ENCODE measurements around the gene ACADS.
A peak's percentile ranks its signal among the peaks of the same experiment; 100 is the strongest.
"Not testable (repeated sequence)": the region's sequence is repeated elsewhere in the genome, so short reads cannot be mapped to it uniquely, and the experiment has no call there.

The ACADS gene

DNA sequence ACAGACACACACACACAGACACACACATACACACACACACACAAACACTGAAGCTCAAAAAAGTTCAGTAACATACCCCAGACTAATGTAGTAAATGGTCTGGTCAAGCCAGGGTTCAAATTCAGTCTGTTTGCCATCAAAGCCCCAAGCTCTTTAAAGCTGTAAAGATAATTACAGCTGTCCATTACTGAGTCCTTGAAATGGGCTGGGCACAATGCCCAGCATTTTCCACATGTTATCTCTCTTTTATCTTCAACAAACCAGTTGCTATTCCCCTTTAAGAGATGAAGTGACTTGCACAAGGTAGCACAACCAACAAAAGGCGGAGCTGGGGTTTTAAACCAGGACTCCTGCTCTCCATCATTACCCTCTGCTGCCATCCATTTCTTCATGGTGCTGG, 23.0 kb upstream of the ACADS start:
- DNase-seq: no peak

DNA sequence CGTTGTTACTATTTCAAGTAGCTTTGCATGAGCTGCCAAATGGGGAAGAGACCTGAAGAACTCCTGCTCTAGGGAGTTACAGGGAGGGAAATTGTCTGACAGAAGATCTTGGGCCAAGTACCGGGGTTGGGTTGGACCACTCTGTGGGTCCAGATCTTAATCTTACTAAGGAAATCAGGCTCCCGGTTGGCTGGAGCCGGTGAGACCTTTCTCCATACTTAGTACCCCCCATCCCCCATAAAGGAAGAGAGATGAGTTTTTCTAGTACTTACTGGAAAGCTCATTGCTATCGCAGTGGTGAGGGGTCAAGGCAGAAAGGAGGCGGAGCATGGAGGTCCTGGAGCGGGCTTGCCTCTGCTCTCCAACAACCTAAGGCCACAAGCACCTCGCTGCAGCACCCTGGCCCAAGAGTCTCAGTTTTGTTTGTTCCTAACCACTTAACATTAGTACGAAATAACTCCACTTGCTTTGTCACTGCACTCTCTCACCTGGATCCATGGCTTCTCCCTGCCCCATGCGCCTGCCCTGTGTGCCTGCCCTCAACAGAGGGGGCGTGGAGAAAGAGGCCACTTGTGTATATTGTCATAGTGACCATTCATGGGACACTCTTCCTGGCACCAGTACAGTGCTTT, 22.2 kb upstream of the ACADS start:
- DNase-seq: no peak

DNA sequence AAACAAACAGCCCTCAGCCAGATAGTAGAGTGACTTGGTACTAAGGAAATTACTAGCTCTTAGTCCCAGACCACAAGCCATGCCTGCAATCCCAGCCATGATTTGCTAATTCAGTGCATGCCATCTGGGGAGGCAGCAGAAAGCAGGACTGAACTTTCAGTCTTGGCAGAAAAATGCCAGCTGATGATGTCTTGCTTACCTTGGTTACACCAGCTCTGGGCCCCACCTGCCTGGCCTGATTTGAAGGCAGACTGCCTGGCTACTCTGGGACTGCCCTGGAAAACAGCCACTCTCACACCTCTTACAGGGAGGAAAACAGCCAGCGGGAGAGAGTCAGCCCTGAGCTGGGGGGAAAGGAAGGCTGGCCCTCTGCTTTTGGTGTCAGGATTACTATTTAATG, 20.0 kb upstream of the ACADS start:
- no peak for DNase-seq

DNA sequence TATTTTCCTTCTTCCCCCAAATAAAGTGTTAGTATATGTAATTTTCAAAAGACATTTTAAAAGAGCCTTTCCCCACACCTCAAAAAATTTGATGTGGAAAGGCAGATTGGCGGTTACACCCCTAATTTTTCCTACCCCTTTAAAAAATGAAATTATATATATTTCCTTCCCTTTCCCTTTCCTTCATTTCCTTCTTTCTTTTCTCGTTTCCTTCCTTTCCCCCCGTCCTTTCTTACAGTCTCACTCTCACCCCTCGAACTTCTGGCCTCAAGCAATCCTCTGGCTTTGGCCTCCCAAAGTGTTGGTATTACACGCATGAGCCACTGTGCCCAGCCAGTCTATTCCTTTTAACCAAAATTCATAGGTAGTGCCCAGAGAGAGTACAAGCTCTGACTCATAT, 19.6 kb upstream of the ACADS start:
- no peak for DNase-seq

DNA sequence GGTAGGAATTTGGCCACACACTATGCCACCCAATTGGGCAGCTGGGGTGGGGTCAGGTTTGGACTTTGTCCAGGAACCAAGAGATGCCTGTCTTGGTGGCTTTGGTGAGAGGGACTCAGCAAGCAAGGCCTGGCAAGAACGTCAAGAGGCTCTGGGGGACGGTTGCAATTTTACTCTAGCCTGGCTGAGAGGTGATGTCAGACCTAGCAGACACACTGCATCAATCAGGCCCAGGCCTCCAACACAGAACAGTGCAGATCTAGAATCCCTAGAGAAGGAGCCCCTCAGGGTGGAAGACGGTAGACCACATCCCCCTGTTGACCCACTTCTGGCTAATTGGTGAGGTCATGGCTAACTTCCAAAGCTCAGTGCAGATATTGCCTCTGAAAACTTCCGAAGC, 17.0 kb upstream of the ACADS start:
- no peak for DNase-seq

DNA sequence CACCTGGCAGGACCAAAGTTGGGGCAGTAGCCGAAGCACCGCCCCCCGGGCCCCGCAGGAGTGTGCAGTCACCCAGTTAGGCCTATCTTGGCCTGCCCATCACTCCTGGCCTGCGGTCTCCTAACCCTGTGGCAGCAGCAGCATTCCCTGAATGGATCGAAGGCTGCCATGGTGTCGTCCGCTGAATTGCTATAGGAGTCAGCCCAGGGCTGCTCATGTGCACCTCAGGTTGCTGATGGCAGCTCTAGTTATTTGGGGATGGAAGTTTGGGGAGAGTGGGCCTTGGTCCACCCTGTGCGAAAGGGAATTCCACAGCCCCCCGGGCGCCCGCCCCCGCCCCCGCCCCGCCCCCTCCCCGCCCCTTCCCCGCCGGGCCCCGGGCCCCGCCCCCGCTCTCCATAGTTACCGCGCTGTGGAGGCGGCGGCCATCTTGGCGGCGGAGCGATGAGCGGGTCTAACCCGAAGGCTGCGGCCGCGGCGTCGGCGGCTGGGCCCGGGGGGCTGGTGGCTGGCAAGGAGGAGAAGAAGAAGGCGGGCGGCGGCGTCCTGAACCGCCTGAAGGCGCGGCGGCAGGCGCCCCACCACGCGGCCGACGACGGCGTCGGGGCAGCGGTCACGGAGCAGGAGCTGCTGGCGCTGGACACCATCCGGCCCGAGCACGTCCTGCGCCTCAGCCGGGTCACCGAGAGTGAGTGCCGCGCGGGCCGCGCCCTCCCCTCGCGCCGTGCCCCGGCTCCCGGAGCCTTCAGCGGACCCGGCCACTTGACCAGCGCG, 15.4 kb upstream of the ACADS start, which contains the start of gene UNC119B:
Gene UNC119B (plus strand): TSS at position 428 of the 774 bp plus-strand sequence. CDS start 17 bp downstream, at position 445.
- peak; percentile 42 for DNase-seq

DNA sequence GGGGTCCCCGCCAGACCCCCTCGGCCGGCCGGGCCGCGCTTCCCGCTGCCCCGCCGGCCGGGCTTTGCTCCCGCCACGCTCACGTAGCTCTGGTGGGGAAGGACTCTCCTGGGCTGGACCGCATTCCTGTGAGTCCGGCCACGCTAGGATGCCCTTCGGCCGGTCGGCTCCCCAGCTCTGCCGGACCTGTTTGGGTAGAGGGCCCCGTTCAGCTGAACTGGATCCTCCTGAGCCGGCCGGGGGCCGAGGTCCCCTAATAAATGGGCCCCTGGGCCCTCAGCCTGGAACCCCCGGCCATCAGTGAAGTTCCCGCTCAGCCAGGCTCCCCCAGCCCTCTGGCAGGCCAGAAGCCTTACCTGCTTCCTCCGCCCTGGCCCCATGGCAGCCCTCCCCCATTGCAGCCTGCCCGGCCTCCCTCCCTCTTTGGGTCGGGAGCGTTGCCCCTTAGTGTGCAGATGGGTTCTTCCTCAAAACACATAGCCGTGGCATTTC, 14.8 kb upstream of the ACADS start:
- DNase-seq: no peak

DNA sequence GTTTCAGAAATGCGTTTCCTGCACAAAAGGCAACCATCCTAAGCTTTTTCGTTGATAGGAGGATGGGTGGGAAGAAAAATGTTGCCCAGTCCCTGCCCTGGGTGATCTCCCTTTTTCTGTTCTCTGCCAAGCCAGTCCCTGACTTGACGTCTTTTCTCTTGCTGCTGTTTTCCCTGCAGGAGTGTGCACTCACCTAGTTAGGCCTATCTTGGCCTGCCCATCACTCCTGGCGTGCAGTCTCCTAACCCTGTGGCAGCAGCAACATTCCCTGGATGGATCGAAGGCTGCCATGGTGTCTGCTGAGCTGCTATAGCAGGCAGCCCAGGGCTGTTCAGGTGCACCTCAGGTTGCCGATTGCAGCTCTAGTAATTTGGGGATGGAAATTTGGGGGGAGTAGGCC, 14.2 kb upstream of the ACADS start:
- DNase-seq: no peak

DNA sequence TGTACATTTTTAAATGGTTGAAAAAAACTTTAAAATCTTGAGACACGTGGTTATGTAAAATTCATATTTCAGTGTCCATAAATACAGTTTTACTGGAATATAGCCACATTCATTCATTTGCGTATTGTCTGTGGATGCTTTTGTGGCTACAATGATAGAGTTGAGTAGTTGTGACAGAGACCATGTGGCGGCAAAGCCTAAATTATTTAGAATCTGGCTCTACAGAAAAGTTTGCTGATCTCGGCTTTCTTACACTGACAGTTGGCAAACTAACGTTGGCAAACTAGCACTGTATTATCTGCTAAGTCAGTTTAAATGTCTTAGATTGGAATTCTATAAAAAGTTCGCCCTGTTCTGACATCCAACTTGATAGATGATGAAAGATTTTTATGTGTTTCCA, 13.0 kb upstream of the ACADS start:
- DNase-seq: no peak

DNA sequence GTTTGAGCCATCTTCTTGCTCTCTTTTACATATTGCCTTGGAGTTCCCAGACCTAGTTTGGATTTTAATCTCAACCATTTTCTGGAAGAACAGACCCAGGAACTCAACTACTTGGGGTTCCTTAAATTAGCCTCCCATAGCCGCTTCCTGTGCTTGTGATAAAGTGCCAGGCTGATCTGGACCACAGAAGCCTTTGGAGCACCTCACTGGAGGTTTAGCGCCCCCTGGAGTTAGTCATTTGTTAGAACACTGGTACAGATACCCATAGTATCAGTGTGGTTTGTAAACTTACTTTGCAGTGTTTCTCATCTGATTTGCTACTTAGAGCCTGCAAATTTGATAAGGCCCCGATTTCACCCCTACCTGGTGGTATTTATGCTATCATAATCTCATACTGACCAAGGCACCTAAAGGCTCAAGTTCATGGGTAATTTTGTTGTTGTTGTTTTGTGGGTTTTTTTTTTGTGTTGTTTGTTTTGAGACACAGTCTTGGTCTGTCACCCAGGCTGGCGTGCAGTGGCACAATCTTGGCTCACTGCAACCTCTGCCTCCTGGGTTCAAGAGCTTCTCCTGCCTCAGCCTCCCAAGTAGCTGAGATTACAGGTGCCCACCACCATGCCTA, 11.7 kb upstream of the ACADS start:
- peak; percentile 86 for DNase-seq

DNA sequence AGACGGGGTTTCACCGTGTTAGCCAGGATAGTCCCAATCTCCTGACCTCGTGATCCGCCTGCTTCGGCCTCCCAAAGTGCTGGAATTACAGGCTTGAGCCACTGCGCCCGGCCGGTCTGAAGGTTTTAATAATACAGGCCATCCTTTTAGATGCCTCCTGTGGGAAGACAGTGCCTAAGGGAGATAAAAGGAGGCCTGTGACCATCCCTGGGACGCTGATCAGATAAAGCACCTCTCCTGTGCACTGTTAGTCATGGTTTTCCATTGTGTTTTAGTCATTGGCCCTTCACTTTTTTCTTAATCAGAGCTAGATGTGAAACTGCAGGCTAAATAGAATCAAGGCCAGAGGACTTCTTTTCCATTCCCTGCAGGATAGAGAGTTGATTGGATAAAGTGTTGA, 7.6 kb upstream of the ACADS start:
- DNase-seq: no peak

DNA sequence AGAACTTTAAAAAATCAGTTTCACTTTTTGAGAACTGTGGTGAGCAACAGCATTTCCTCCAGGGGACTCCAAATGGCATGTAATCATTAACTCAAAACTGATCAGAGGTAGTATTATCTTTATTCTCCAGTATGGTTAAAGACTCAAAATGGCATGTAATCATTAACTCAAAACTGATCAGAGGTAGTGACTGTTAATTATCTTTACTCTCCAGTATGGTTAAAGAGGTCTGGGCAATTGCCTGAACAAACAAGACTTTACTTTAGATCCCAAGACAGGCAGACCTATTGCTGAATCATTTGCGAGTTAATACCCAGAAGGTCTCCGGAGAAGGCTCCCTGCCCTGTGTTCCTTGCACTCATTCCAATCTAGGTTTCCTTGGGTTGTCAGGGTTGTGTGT, 6.6 kb upstream of the ACADS start:
- DNase-seq: no peak

DNA sequence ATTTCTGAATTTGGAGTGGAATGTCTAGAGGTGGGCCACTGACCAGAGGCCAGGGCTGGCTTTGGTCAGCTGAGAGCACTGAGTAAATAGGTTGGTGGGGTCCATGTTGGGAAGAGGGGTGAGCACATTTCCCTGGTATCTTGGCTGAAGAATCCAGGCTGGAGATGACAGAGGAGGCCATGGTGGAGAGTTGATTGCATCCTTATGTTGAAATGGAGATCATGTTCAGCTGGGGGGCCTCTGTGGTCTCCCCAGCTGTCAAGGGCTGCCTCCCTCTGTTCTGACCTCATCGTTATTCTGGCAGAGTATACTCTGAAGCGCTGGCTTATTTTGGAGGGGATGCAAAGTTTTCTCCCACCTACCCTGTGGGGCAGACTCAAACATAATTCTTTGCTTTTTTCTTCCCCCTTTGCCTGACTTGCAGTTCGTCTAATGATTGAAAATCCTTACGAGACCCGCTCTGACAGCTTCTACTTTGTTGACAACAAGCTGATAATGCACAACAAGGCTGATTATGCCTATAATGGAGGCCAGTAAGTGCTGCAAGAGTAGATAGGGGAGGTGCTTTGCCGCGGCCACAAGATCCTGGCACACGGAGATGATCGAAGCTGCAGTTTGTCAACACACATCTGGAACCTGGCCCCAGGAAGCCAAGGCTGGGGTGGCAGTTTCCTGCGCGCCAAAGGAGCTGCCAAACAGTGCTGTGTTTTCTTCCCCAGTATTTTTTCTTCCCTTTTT, 6.0 kb upstream of the ACADS start:
- no peak for DNase-seq

DNA sequence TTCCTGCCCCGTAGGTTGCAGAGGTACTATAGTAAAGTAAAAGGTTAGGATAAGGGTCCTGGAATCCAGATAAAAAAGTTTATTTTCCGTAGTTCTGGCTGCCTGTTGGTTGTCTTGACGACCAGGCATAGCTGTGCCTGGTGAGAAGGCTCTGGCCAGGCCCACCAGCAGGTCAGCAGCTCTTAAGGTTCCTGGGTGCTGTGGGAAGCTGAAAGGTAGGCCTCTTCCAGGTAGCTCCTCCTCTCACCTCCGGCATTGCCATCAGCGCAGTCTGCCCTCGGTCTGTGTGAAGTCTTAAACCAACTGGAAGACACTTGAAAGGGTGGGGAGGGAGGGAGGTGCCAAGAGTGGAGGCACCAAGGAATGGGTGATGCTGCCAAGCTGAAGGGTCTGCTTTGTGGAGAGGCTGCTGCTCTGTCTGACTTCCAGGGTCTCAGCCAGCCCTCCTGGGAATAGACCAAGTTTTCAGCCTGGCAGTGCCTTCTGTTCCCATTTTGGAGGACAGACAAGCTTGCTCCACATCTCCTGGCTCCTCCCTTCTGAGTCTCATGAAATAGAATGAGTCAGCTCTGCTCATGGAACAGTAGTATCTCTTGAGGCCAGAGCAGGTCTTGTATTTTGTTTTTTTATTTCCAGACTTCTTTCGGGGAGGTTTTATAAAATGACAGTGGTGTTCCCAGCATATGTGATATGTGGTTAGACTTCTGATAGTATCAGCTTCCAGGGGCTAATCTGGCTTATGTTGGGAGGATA, 5.2 kb upstream of the ACADS start:
- DNase-seq: peak; percentile 82

DNA sequence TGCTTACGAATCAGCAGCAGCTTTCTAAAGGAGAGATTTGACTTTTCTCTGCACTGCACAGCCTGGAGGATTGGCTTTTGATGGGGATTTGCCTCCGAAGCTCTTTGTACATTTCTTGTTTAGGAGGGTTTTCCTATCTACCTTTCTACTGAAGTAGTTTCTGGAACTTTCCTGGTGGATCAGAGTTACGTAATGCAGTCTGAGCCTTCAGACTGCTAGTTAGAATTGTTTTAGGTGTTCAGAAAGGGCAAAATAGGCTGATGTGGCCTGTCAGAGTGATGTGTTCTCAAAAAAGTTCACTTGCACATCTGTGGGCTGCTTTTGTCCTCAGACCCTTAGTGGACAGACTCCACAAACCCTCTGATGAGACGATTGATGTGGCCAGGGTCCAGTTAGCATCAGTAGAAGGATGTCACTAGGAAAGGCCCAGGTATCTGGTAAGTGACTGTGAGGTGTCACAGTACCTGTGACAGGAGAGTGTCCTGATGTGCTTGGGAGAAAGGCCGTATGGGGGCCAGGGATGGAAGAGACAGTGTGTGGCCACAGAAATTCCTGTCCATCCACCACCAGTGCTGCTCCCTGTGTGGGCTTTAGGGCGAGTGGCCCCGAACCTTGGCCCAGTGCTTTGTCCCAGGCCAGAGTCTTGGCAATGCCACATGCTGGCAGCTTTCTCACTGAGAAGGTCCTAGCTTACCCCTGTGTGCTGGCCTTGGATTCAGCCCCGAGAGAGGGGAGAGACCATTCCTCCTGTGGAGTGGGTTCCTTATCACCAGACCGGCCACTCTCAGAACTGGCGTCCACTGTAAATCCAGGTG, 4.4 kb upstream of the ACADS start:
- DNase-seq: no peak

DNA sequence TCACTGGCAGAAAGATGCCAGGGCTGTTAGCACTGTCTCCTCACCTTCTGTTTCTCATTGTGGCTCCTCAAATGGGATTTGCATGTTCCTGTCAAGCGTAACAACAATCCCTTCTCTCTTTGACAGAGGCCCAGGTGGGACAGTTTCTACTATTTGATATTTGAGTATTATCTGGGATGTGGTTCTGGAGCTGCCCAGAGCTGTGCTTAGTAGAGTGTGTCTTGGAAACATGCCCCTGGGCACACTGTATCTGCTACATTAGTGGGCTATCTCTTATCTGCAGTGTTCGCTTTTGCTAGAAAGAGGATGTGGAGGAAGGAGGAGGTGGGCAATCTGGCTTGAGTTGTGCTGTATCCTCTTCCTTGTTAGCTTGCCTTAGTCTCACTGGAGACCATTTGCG, 3.8 kb upstream of the ACADS start:
- no peak for DNase-seq

DNA sequence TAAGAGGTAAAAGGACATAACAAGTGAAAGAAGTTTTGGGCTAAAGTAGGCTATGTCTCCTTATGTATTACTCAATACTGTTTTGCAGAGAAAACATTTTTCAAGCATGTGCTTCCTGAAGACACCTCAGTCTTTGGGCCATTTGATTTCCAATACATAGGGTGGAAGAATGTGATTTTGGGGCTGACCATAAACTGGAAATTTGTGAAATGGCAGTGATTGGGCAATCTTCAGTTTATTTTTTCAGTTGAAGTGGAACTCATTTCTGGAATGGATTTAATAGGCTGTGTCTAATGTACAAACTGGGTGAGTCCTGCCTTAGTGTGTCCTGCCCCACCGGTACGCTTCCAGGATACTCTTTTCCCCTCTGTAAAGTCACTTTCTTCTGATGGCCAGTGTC, 2.8 kb upstream of the ACADS start:
- no peak for DNase-seq

DNA sequence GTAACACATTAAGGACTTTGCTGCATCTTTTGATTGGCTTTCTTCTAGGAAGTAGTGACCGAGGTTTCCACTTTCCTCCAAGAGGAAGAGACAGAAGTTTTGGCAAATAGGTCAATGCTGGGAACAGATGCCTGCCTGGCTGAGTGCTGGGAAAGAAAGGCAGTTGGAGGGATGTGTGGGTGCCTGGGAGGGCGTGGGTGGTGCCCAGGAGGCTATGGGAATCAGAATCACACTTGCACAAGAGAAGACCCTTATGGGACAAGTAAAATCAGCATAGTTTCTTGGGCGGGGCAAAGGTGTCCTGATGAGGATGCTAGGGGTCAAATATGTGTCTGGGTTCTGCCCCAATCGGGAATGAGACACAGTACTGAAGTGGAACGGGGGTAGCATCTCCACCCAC, 906 bp upstream of the ACADS start:
- DNase-seq: no peak

DNA sequence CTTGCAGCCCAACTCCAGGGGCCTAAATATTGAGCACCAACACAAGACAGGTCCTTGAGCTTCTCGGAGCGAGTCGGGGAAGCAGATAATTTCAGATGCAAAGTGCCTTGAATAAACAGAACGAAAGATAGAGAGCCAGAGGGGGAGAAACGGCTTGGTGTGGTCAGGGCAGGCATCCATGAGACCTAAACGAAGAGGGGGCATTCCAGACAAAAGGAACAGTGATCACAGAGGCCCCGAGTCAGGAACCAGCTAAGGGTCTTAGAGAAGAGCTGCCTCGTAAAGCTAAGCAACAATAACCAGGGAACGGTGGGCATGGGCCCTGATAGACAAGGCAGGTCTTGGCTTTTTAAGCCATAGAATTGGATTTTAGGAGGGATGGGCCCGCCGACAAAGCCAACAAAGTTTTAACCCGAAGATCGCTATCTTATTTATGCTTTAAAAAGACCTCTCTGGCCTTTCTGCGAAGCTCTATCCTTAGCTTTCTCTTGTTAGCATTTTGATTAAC, 421 bp upstream of the ACADS start:
- no peak for DNase-seq

DNA sequence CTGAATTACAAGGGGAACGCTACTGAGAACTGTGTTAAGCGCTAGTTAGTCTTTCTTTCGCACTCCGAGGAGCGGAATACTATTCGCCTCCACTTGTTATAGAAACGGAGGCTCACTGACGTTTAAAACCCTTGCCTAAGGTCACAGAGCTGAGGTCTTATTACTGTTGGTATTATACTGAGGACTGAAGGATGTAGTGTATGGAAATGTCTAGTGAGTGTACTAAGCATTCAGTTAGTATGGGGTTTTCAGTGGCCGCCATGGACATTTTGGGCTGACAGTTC, 826 bp downstream of the ACADS start:
- DNase-seq: no peak

DNA sequence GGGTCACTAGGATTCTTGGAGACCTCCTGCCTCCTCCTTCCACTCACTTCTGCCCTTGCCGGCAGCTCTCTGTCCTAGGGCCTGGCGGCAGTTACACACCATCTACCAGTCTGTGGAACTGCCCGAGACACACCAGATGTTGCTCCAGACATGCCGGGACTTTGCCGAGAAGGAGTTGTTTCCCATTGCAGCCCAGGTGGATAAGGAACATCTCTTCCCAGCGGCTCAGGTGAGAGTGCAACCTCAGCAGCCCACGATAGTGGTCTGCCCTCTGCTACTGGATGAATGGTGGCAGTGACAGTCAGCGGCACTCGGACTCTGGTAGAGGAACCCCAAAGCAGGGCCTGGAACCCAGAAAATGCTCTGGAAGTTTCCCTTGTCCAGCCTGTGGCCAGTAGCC, 1.3 kb downstream of the ACADS start:
- no peak for DNase-seq

DNA sequence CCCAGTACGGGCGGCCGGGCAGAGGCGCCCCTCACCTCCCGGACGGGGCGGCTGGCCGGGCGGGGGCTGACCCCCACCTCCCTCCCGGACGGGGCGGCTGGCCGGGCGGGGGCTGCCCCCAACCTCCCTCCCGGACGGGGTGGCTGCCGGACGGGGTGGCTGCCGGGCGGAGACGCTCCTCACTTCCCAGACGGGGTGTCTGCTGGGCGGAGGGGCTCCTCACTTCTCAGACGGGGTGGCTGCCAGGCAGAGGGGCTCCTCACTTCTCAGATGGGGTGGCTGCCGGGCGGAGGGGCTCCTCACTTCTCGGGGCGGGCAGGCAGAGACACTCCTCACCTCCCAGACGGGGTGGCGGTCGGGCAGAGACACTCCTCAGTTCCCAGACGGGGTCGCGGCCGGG, 6.6 kb downstream of the ACADS start:
- not testable (repeated sequence) for DNase-seq

Measured in inflammatory macrophage treated with lipopolysaccharide for 4 hours (primary cell).